ENCODE measurements around the gene PDE6A. TPM values are rescaled to one million over a fixed set of nuclear protein-coding genes. Genes with fewer than 3 reads are reported as not detected.

PDE6A gene
- total and polyA plus RNA-seq, 2 of the 8 experiments (the other 6 are each of a cell fraction or from before 2014, with no cell fraction given), result not detected

- H3K9me3 ChIP-seq (ENCODE audit: insufficient read depth in 2 of 2, low read depth in 1 of 2, low read length in 1 of 2), result no peaks in the 10 kb centered on the region
- H3K4ac ChIP-seq (replicated peaks; ENCODE audit: insufficient read length, low read depth, low read length), result no peak overlapping the region
- H2BK15ac ChIP-seq (ENCODE audit: low read length), result no peak overlapping the region
- no peaks in the 10 kb centered on the region for H4K20me1 ChIP-seq (replicated peaks in 1 of 2; ENCODE audit: control insufficient read depth in 1 of 2, insufficient read depth in 2 of 2, low read length in 2 of 2)
- no peak overlapping the region for H3K4me3 ChIP-seq (ENCODE audit: extremely low read depth in 1 of 4, insufficient read depth in 2 of 4, low read depth in 3 of 4, low read length in 4 of 4)
- H3K9ac ChIP-seq (replicated peaks in 1 of 4; ENCODE audit: extremely low read depth in 1 of 4, low read depth in 3 of 4, low read length in 3 of 4), result no peak overlapping the region
- no peak overlapping the region for H3K4me2 ChIP-seq (ENCODE audit: insufficient read depth in 1 of 2, low read depth in 2 of 2, low read length in 2 of 2)
- H2AFZ ChIP-seq (ENCODE audit: low read length), result 0 out of 2 replicates have a peak overlapping the region, but pooled peaks have one; percentile 49
- H2BK12ac ChIP-seq (ENCODE audit: low read depth, low read length), result no peak overlapping the region
- H4K8ac ChIP-seq (ENCODE audit: extremely low read depth, insufficient read depth, low read length), result no peak overlapping the region
- H2AK5ac ChIP-seq (ENCODE audit: low read depth, low read length), result no peak overlapping the region
- no peak overlapping the region for H3K18ac ChIP-seq (ENCODE audit: extremely low read depth, low read length)
- H3K4me1 ChIP-seq (replicated peaks in 1 of 4; ENCODE audit: control insufficient read depth in 3 of 4, insufficient read depth in 4 of 4, low read length in 3 of 4), result no peaks in the 10 kb centered on the region
- H3K27me3 ChIP-seq (replicated peaks in 1 of 4; ENCODE audit: control insufficient read depth in 3 of 4, extremely low read depth in 1 of 4, insufficient read depth in 3 of 4, low read length in 3 of 4), result no peaks in the 10 kb centered on the region
- no peak overlapping the region for H3K27ac ChIP-seq (ENCODE audit: low read depth, low read length)
- no peak overlapping the region for H2BK120ac ChIP-seq (replicated peaks; ENCODE audit: low read depth, low read length)
- no peaks in the 10 kb centered on the region for H3K79me2 ChIP-seq (ENCODE audit: control insufficient read depth in 1 of 2, insufficient read depth in 2 of 2, low read length in 2 of 2)
- TF ChIP-seq RAD21 (IDR thresholded peaks at IDR 0.05 in 1 of 2, conservative IDR thresholded peaks at IDR 0.05 in 1 of 2; ENCODE audit: low read depth in 2 of 2, low read length in 2 of 2) (peak; percentile 54 to 63), MAFK (IDR thresholded peaks at IDR 0.05; ENCODE audit: low read depth, low read length) (no peak), CTCF (IDR thresholded peaks at IDR 0.05; ENCODE audit: control extremely low read depth in 1 of 3, insufficient read depth in 1 of 3, low read depth in 1 of 3, low read length in 3 of 3) (peak; percentile 35 to 54 (median 52)), JUN (IDR thresholded peaks at IDR 0.05; ENCODE audit: low read depth, low read length) (no peak)
- FAIRE-seq (no peak), DNase-seq (ENCODE audit: low read depth in 1 of 2, low spot score in 2 of 2) (no peak)
- H4K5ac ChIP-seq (ENCODE audit: insufficient read length, low read depth, low read length), result no peak overlapping the region
- 72% methylated on average over 2 of the region's 4 CpGs; no CpG with 5 or more reads in 1 of the 2 experiments for WGBS, 2 experiments (ENCODE audit: extremely low coverage in 1 of 2, insufficient coverage in 1 of 2, insufficient read length in 1 of 2, insufficient replicate concordance in 2 of 2, low coverage in 1 of 2, low lambda C conversion rate in 2 of 2, missing lambda C conversion rate in 1 of 2)
- H3K23ac ChIP-seq (ENCODE audit: insufficient read length), result no peak overlapping the region
- no peak overlapping the region for H3K14ac ChIP-seq (ENCODE audit: insufficient read length)
- ChIA-PET POLR2A (ENCODE audit: partially characterized antibody) (no interaction called here), CTCF (ENCODE audit: partially characterized antibody) (interaction anchor here (0.6 to 2.7 kb wide), 16 partner anchors 21 to 286 kb away, joined by 3 to 15 read pairs (median 4); no protein-coding TSS in a partner anchor)
- no peaks in the 10 kb centered on the region for H3K79me1 ChIP-seq (ENCODE audit: low read depth, low read length)
- H3K23me2 ChIP-seq (ENCODE audit: low read depth, low read length), result no peaks in the 10 kb centered on the region; the same call in 1 of the 2 replicates
- no peak overlapping the region for H4K91ac ChIP-seq (replicated peaks; ENCODE audit: insufficient read length, low read length)
- H2BK20ac ChIP-seq (ENCODE audit: low read length), result no peak overlapping the region
- no peak overlapping the region for H2BK5ac ChIP-seq (ENCODE audit: low read depth, low read length)
- no peaks in the 10 kb centered on the region for H3K36me3 ChIP-seq (ENCODE audit: control insufficient read depth in 2 of 4, insufficient read depth in 4 of 4, low read length in 3 of 4)
- H3K56ac ChIP-seq (replicated peaks; ENCODE audit: insufficient read length, low read depth, low read length), result no peak overlapping the region
These were observed 42.4 kb downstream of the PDE6A start for GRCh38 chr5:149902177-149902576.
